ENCODE measurements around the gene CRTAP.

DNA sequence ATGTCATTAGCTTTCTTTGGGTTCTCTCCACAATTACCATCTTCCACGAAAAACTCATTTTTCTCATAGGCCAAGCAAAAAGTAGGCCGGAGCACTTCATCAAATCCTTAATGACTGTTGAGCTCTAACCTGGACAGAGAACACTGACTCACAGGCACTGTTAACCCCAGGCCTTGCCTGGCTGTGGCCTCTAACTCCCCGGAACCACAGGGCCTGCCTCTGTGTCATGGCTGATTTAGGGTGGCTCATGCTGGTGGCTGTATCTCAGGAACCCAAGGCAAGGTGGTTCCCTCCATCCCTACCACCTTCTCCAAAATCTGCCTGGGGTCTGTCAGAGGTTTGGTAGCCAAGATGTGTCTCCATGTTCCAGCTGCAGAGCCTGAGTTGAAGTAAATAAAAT lies 3.6 kb downstream of the CRTAP start:
- TF ChIP-seq, protein P1, sequence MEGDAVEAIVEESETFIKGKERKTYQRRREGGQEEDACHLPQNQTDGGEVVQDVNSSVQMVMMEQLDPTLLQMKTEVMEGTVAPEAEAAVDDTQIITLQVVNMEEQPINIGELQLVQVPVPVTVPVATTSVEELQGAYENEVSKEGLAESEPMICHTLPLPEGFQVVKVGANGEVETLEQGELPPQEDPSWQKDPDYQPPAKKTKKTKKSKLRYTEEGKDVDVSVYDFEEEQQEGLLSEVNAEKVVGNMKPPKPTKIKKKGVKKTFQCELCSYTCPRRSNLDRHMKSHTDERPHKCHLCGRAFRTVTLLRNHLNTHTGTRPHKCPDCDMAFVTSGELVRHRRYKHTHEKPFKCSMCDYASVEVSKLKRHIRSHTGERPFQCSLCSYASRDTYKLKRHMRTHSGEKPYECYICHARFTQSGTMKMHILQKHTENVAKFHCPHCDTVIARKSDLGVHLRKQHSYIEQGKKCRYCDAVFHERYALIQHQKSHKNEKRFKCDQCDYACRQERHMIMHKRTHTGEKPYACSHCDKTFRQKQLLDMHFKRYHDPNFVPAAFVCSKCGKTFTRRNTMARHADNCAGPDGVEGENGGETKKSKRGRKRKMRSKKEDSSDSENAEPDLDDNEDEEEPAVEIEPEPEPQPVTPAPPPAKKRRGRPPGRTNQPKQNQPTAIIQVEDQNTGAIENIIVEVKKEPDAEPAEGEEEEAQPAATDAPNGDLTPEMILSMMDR (conservative IDR thresholded peaks at IDR 0.05): no peak
- TF ChIP-seq EZH2 (IDR thresholded peaks at IDR 0.05; ENCODE audit: low read depth): no peak
